Jurkat, Clone E6-1 (cell line): Measurements from ENCODE around the gene KCNQ2. TPM values are rescaled to one million over a fixed set of nuclear protein-coding genes. Genes with fewer than 3 reads are reported as not detected.
"Not testable (repeated sequence)": the region's sequence is repeated elsewhere in the genome, so short reads cannot be mapped to it uniquely, and the experiment has no call there.

Source experiments
- DNase-seq: peaks from one replicate; pipeline ENCODE4 v3.0.0-alpha.2; 2011; ENCODE audit warnings: low read depth, low spot score
- H3K4me3 ChIP-seq: 2 replicates; pipeline ENCODE4 v1.5.1; 2011; ENCODE audit warnings: mild to moderate bottlenecking, low read length, control low read depth, moderate library complexity
- polyA plus RNA-seq: library from polyadenylated mRNA; unstranded; fragments of >200 nt; gene quantifications from one replicate; pipeline ENCODE4 v1.2.1, GENCODE V29; 2012; ENCODE audit warnings: missing spikeins; ENCODE audit not compliant: insufficient read length, insufficient read depth

Gene KCNQ2
- polyA plus RNA-seq, result 6.5 TPM

GRCh38 chr20:63471981-63472831 is at the start of gene KCNQ2:
TSS of gene KCNQ2 (minus strand) at chr20:63472655. CDS start at chr20:63472463, 192 bp downstream.
- peak within 1 kb of the TSS; percentile 25 for H3K4me3 ChIP-seq
- DNase-seq, result no peak

- DNase-seq, result no peak
- peak overlapping the region; percentile 71 for H3K4me3 ChIP-seq
Observed at GRCh38 chr20:63521602-63522001, 49.1 kb upstream of the KCNQ2 start.

- H3K4me3 ChIP-seq, result peak overlapping the region; percentile 71
- DNase-seq, result no peak
Observed at GRCh38 chr20:63520934-63521601, 48.6 kb upstream of the KCNQ2 start.

- DNase-seq, result peak; percentile 53
- H3K4me3 ChIP-seq, result peak within 1 kb of the TSS; percentile 71
Observed at GRCh38 chr20:63520504-63520933, 48.1 kb upstream of the KCNQ2 start, which contains the start of gene PPDPF. TSS of gene PPDPF (plus strand) at chr20:63520765. CDS start at chr20:63521309, 544 bp downstream.

- peak overlapping the region; percentile 71 for H3K4me3 ChIP-seq
- DNase-seq, result no peak
Observed at GRCh38 chr20:63519668-63520503, 47.4 kb upstream of the KCNQ2 start.

- peak overlapping the region; percentile 71 for H3K4me3 ChIP-seq
- DNase-seq, result no peak
Observed at GRCh38 chr20:63518946-63519667, 46.7 kb upstream of the KCNQ2 start.

- DNase-seq, result no peak
Observed at GRCh38 chr20:63518351-63518861, 46.0 kb upstream of the KCNQ2 start.

GRCh38 chr20:63517376-63518309 is 45.2 kb upstream of the KCNQ2 start:
- H3K4me3 ChIP-seq, result no peak overlapping the region
- DNase-seq, result no peak

More at GRCh38 chr20:63518351-63518861, 46.0 kb upstream of the KCNQ2 start:
- no peak overlapping the region for H3K4me3 ChIP-seq

GRCh38 chr20:63514520-63514919 is 42.1 kb upstream of the KCNQ2 start:
- DNase-seq, H3K4me3 ChIP-seq: not testable (repeated sequence)

- H3K4me3 ChIP-seq, result no peak overlapping the region
Observed at GRCh38 chr20:63513207-63513606, 40.8 kb upstream of the KCNQ2 start.

GRCh38 chr20:63509088-63509564 is 36.7 kb upstream of the KCNQ2 start:
- H3K4me3 ChIP-seq, result no peak overlapping the region
- no peak for DNase-seq

More at GRCh38 chr20:63513207-63513606, 40.8 kb upstream of the KCNQ2 start:
- no peak for DNase-seq

GRCh38 chr20:63508072-63508768 is 35.8 kb upstream of the KCNQ2 start:
- no peak for DNase-seq
- no peak overlapping the region for H3K4me3 ChIP-seq

GRCh38 chr20:63507083-63507743 is 34.8 kb upstream of the KCNQ2 start:
- no peak overlapping the region for H3K4me3 ChIP-seq
- no peak for DNase-seq

- no peak for DNase-seq
Observed at GRCh38 chr20:63505723-63506122, 33.3 kb upstream of the KCNQ2 start.

GRCh38 chr20:63505281-63505680 is 32.8 kb upstream of the KCNQ2 start:
- no peak for DNase-seq

More at GRCh38 chr20:63505723-63506122, 33.3 kb upstream of the KCNQ2 start:
- no peak overlapping the region for H3K4me3 ChIP-seq

GRCh38 chr20:63504642-63505041 is 32.2 kb upstream of the KCNQ2 start:
- H3K4me3 ChIP-seq, result no peak overlapping the region
- no peak for DNase-seq

More at GRCh38 chr20:63505281-63505680, 32.8 kb upstream of the KCNQ2 start:
- H3K4me3 ChIP-seq, result no peak overlapping the region
